ENCODE results near the gene NUTM2A.
"Not testable (repeated sequence)": the region's sequence is repeated elsewhere in the genome, so short reads cannot be mapped to it uniquely, and the experiment has no call there.

GRCh38 chr10:87186016-87186415, 39.2 kb upstream of the NUTM2A start:
- not testable (repeated sequence) for TF ChIP-seq POLR2A, CTCF (IDR thresholded peaks at IDR 0.05)
